Mesothelial cell of epicardium (in vitro differentiated cells): Measurements from ENCODE around the gene TGFA. TPM values are rescaled to one million over a fixed set of nuclear protein-coding genes. Genes with fewer than 3 reads are reported as not detected.

Source experiments
- DNase-seq, 2 experiments: peaks; one replicate each; pipeline ENCODE4 v3.0.0; 2021; ENCODE audit warnings: low spot score in 2 of 2; ENCODE audit not compliant: unreplicated experiment in 2 of 2
- H3K27ac Mint-ChIP-seq: 2 replicates; pipeline ENCODE4 v1.8.0; 2021; ENCODE audit warnings: mixed read lengths
- H3K27me3 Mint-ChIP-seq: 2 replicates; pipeline ENCODE4 v1.8.0; 2021; ENCODE audit warnings: low read depth, mixed read lengths
- H3K36me3 Mint-ChIP-seq: 2 replicates; pipeline ENCODE4 v1.8.0; 2021; ENCODE audit warnings: mixed read lengths
- H3K4me1 Mint-ChIP-seq: 2 replicates; pipeline ENCODE4 v1.8.0; 2021; ENCODE audit warnings: mixed read lengths
- H3K4me3 Mint-ChIP-seq: 2 replicates; pipeline ENCODE4 v1.8.0; 2021; ENCODE audit warnings: mild to moderate bottlenecking, moderate library complexity, mixed read lengths
- H3K9me3 Mint-ChIP-seq: 2 replicates; pipeline ENCODE4 v1.8.0; 2021; ENCODE audit warnings: mixed read lengths
- total RNA-seq: library from RNA; stranded (reverse); gene quantifications from 3 replicates; pipeline ENCODE4 v1.2.1, GENCODE V29; 2021
- TF ChIP-seq, protein P1 (sequence below): fragments of 200-600 bp; sonication (generic); IDR thresholded peaks from one replicate; pipeline ENCODE4 v1.5.0; 2021; ENCODE audit warnings: antibody characterized with exemption; ENCODE audit not compliant: unreplicated experiment

TGFA gene
- total RNA-seq, 1 donor from 2014 or later: 0.96 TPM

DNA sequence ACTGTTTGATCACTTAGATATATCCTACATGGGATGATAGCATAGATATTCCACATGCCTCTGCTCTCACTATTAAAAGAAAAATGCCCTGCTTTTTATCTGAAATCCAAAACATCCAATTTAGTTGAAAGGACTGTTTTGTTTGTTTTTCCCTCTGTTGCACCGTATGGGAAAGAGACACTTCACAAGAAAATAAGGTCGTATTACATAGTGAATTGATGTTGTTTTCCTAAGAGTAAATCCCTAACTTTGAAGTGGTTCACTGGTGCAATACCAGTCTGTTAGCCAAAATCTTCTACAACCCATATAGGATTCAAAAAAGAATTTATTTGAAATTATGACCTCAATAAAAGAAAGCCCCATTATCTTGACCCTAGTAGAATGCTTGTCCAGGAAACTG lies 18.1 kb downstream of the TGFA start:
- DNase-seq: no peak
- Mint-ChIP-seq H3K4me3 (no peak overlapping the region), H3K4me1 (peaks cover 8% of the 10 kb centered on the region), H3K36me3 (no peaks in the 10 kb centered on the region), H3K27ac (no peak overlapping the region), H3K27me3 (peaks cover 16% of the 10 kb centered on the region), H3K9me3 (peaks cover 24% of the 10 kb centered on the region)
- TF ChIP-seq, protein P1, sequence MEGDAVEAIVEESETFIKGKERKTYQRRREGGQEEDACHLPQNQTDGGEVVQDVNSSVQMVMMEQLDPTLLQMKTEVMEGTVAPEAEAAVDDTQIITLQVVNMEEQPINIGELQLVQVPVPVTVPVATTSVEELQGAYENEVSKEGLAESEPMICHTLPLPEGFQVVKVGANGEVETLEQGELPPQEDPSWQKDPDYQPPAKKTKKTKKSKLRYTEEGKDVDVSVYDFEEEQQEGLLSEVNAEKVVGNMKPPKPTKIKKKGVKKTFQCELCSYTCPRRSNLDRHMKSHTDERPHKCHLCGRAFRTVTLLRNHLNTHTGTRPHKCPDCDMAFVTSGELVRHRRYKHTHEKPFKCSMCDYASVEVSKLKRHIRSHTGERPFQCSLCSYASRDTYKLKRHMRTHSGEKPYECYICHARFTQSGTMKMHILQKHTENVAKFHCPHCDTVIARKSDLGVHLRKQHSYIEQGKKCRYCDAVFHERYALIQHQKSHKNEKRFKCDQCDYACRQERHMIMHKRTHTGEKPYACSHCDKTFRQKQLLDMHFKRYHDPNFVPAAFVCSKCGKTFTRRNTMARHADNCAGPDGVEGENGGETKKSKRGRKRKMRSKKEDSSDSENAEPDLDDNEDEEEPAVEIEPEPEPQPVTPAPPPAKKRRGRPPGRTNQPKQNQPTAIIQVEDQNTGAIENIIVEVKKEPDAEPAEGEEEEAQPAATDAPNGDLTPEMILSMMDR: no peak

DNA sequence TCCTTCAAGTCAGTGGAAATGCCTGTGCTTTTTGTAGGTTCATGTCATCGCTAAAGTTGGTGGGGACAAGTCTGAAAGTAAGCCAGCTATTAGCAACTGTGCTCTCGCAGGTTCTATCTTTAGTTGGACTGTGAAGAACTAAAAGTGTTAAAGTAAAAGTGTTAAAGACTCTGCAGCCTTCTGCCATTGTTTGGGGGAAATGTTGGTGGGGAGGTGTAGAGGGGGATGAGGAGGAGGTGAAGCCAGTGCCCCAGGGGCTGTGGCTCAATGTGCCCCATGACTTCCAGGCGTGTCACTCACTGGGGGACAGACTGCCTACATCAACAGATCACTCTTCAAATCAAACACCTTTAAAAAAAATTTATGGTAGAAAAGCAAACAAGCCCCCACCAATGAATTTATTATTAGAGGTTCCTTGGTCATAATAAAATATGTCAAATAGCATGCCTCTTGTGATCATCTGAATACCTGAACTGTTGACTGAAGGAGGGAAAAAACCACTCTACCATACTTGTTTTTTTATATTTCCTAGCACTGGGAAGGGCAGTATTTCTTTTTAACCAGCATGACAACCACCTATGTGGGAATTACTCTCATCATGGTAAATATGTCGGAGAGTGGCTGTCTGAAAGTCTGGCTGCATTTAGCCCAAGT lies 19.3 kb downstream of the TGFA start:
- TF ChIP-seq, protein P1: no peak
- H3K27ac Mint-ChIP-seq: no peak overlapping the region
- H3K36me3 Mint-ChIP-seq: no peaks in the 10 kb centered on the region
- H3K27me3 Mint-ChIP-seq: peaks cover 8% of the 10 kb centered on the region
- no peak for DNase-seq
- H3K4me3 Mint-ChIP-seq: no peak overlapping the region
- H3K9me3 Mint-ChIP-seq: peaks cover 24% of the 10 kb centered on the region
- H3K4me1 Mint-ChIP-seq: peaks cover 8% of the 10 kb centered on the region

DNA sequence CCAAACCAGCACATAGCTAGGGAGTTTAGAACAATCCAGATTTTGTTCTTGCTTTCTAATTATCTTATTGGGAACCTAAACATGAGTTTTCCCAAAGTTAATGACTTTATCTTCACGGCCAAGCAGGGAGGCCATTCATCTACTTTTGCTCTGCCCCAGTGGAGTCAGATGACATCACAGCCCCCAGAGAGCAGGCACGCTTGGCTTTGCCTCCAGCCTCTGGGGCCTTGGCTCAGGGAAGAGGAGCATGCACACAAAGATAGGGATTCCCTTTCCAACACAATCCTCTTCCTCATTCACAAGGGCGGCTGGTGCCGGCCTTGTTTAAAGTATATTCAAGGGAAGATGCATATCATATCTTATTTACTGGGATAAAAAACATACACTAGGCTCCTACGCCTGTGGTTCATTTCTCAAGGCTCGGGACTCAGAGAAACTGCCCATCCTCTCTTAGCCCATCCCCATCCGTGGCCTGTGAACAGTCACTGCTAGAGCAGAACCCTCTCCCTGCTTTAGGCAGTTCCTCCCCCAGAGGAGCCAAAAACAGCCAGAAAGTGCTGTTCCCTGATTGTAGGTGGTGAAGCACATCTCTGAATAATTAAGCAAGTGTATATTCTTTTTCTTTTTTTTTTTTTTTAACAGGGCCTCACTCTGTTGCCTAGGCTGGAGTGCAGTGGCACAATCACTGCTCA lies 21.2 kb downstream of the TGFA start:
- H3K27me3 Mint-ChIP-seq: peaks cover 11% of the 10 kb centered on the region
- H3K36me3 Mint-ChIP-seq: no peaks in the 10 kb centered on the region
- no peak overlapping the region for H3K4me3 Mint-ChIP-seq
- no peak overlapping the region for H3K27ac Mint-ChIP-seq
- DNase-seq: no peak
- H3K4me1 Mint-ChIP-seq: peaks cover 8% of the 10 kb centered on the region
- H3K9me3 Mint-ChIP-seq: peaks cover 15% of the 10 kb centered on the region
- TF ChIP-seq, protein P1: no peak

DNA sequence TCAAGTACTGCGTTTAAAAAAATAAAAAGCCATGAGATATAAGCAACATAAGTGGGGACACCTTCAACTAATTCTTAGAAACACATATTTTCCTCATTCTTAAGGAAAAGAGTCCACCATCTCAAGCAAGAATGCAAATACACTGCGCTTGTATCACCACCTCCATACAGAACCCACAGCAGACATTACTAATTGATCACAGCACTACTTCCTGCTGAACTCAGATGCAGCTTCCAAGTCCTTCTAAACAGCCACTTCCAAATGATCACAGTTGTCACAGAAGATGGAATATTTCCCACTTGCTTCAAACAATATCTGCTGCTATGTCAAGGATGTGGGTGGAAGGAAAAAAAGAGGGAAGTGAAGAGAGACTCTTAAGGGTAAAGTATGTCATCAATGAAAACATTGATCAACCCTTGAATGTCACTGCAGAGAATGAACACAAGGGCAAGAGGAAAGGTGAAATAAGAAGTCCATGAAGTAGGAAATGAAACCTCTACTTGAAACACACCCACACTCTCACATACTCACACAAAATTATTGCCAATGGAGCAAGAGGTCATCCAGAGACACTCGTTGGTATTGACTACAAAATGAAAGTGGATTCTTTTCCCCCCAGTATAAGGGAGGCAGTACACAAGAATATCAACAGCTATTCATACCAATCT lies 22.1 kb downstream of the TGFA start:
- TF ChIP-seq, protein P1: no peak
- peaks cover 15% of the 10 kb centered on the region for H3K27me3 Mint-ChIP-seq
- no peak overlapping the region for H3K4me3 Mint-ChIP-seq
- H3K36me3 Mint-ChIP-seq: no peaks in the 10 kb centered on the region
- H3K4me1 Mint-ChIP-seq: peaks cover 8% of the 10 kb centered on the region
- no peak overlapping the region for H3K27ac Mint-ChIP-seq
- no peak for DNase-seq
- peaks cover 10% of the 10 kb centered on the region for H3K9me3 Mint-ChIP-seq

DNA sequence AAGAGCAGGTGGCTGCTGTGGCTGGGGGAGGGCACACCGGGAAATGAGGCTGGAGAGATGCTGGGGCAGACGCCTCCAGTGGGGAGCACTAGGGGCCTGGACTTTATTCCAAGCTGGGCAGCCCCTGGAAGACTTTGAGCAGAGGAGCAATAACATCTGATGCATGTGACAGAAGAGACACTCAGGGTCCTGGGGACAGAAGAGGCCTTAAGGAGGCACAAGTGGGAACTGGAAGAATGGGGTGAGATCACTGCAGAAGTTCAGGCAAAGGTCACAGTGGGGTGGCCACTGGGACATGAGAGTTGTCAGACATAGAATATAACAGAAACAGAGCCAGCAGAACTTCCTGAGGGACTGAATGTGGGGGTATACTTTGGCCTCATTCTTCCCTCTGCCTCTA lies 24.0 kb downstream of the TGFA start:
- Mint-ChIP-seq H3K9me3 (peaks cover 3% of the 10 kb centered on the region), H3K36me3 (no peaks in the 10 kb centered on the region), H3K27me3 (peaks cover 18% of the 10 kb centered on the region), H3K27ac (no peak overlapping the region), H3K4me3 (no peak overlapping the region), H3K4me1 (peaks cover 8% of the 10 kb centered on the region)
- DNase-seq: no peak
- TF ChIP-seq, protein P1: no peak
